LNCAP (cell line): ENCODE measurements around the gene KITLG.

ENCODE experiments used
- CTCF ChIP-seq: fragments of 450-650 bp; IDR thresholded peaks from 2 replicates; pipeline ENCODE4 v1.5.1; 2017; ENCODE audit warnings: mild to moderate bottlenecking

KITLG gene

GRCh38 chr12:88530868-88531267 is 49.4 kb downstream of the KITLG start:
- TF ChIP-seq CTCF: no peak

GRCh38 chr12:88529531-88530488 is 50.5 kb downstream of the KITLG start:
- no peak for TF ChIP-seq CTCF

GRCh38 chr12:88522961-88523360 is 57.3 kb downstream of the KITLG start:
- no peak for TF ChIP-seq CTCF

GRCh38 chr12:88520436-88520820 is 59.8 kb downstream of the KITLG start:
- TF ChIP-seq CTCF: no peak

GRCh38 chr12:88519802-88520435 is 60.4 kb downstream of the KITLG start:
- no peak for TF ChIP-seq CTCF

GRCh38 chr12:88518863-88519403 is 61.3 kb downstream of the KITLG start:
- no peak for TF ChIP-seq CTCF

- TF ChIP-seq CTCF: no peak
Observed at GRCh38 chr12:88516811-88517210, 63.5 kb downstream of the KITLG start.
